HEK293 (cell line): Measurements from ENCODE around the gene RPSA.

Source experiments
- CTCF ChIA-PET: fragments of 350-600 bp; formaldehyde crosslinking; extraction: SDS; loops from one replicate; lab custom pipeline; 2021; ENCODE audit warnings: antibody characterized with exemption; lab: Yijun Ruan, JAX
- POLR2A ChIA-PET: fragments of 300-600 bp; formaldehyde crosslinking; extraction: SDS; loops from one replicate; lab custom pipeline; 2020; ENCODE audit warnings: antibody characterized with exemption, inconsistent platforms; lab: Yijun Ruan, JAX
- H3K27ac ChIP-seq: fragments of 200-500 bp; sonication (Bioruptor generic); 2 replicates; pipeline ENCODE4 v1.5.1; 2014; ENCODE audit warnings: low read depth, low read length, control low read depth, inconsistent platforms; ENCODE audit errors: extremely low read depth
- H3K36me3 ChIP-seq, 2 experiments: fragments of 200-500 bp in 1 of 2; sonication (Bioruptor generic) in 1 of 2; 1 replicate in 1 of 2; 2 replicates in 1 of 2; pipeline ENCODE4 v1.5.1; 2014 to 2017; ENCODE audit warnings: inconsistent platforms in 2 of 2, low read length in 2 of 2; ENCODE audit not compliant: control insufficient read depth in 2 of 2, insufficient read depth in 1 of 2
- H3K4me1 ChIP-seq: fragments of 200-500 bp; sonication (Bioruptor generic); 2 replicates; pipeline ENCODE4 v1.5.1; 2014; ENCODE audit warnings: mild to moderate bottlenecking, low read length, inconsistent platforms; ENCODE audit not compliant: control insufficient read depth, insufficient read depth
- H3K4me3 ChIP-seq: 2 replicates; pipeline ENCODE4 v1.5.1; 2011; ENCODE audit warnings: low read depth, mild to moderate bottlenecking, control low read depth, low read length, moderate library complexity
- H3K9me3 ChIP-seq: fragments of 200-500 bp; sonication (Bioruptor generic); 2 replicates; pipeline ENCODE4 v1.5.1; 2014; ENCODE audit warnings: low read depth, low read length, inconsistent platforms; ENCODE audit not compliant: control insufficient read depth, insufficient read depth
- BCL6B ChIP-seq: fragments of 450-650 bp; formaldehyde crosslinking; IDR thresholded peaks from 2 replicates; pipeline ENCODE4 v1.5.1; 2017; ENCODE audit warnings: missing biosample characterization, missing genetic modification characterization
- GLI4 ChIP-seq: fragments of 450-650 bp; formaldehyde crosslinking; IDR thresholded peaks from 2 replicates; pipeline ENCODE4 v1.5.1; 2016; ENCODE audit warnings: missing biosample characterization, missing genetic modification characterization
- GLIS1 ChIP-seq: fragments of 450-650 bp; formaldehyde crosslinking; IDR thresholded peaks from 2 replicates; pipeline ENCODE4 v1.5.1; 2016; ENCODE audit warnings: missing biosample characterization, missing genetic modification characterization
- HOXD13 ChIP-seq: sonication (generic); formaldehyde crosslinking; IDR thresholded peaks from 2 replicates; pipeline ENCODE4 v1.8.0; 2022; ENCODE audit warnings: missing genetic modification reagents, borderline replicate concordance
- ZBTB48 ChIP-seq: fragments of 450-650 bp; formaldehyde crosslinking; IDR thresholded peaks from 2 replicates; pipeline ENCODE4 v1.5.1; 2016; ENCODE audit warnings: missing biosample characterization, missing genetic modification characterization
- ZBTB49 ChIP-seq: fragments of 450-650 bp; formaldehyde crosslinking; IDR thresholded peaks from 2 replicates; pipeline ENCODE4 v1.5.1; 2016; ENCODE audit warnings: missing biosample characterization, missing genetic modification characterization, low read depth
- ZNF10 ChIP-seq: fragments of 450-650 bp; formaldehyde crosslinking; IDR thresholded peaks from 2 replicates; pipeline ENCODE4 v1.5.1; 2017; ENCODE audit warnings: missing biosample characterization, missing genetic modification characterization
- ZNF146 ChIP-seq: fragments of 450-650 bp; formaldehyde crosslinking; IDR thresholded peaks from 2 replicates; pipeline ENCODE4 v1.5.1; 2016; ENCODE audit warnings: missing biosample characterization, missing genetic modification characterization
- ZNF174 ChIP-seq: fragments of 450-650 bp; formaldehyde crosslinking; IDR thresholded peaks from 2 replicates; pipeline ENCODE4 v1.5.0; 2017; ENCODE audit warnings: missing biosample characterization, mild to moderate bottlenecking, missing genetic modification characterization
- ZNF202 ChIP-seq: fragments of 450-650 bp; formaldehyde crosslinking; IDR thresholded peaks from 2 replicates; pipeline ENCODE4 v1.5.1; 2016; ENCODE audit warnings: missing biosample characterization, missing genetic modification characterization, borderline replicate concordance
- ZNF24 ChIP-seq: fragments of 450-650 bp; formaldehyde crosslinking; IDR thresholded peaks from 2 replicates; pipeline ENCODE4 v1.5.1; 2016; ENCODE audit warnings: missing biosample characterization, missing genetic modification characterization
- ZNF292 ChIP-seq: fragments of 450-650 bp; formaldehyde crosslinking; IDR thresholded peaks from 2 replicates; pipeline ENCODE4 v1.5.1; 2016; ENCODE audit warnings: low read depth, missing biosample characterization, missing genetic modification characterization, borderline replicate concordance
- ZNF354C ChIP-seq: fragments of 450-650 bp; formaldehyde crosslinking; IDR thresholded peaks from 2 replicates; pipeline ENCODE4 v1.5.1; 2016; ENCODE audit warnings: missing biosample characterization, missing genetic modification characterization, low read depth, borderline replicate concordance
- ZNF426 ChIP-seq: fragments of 450-650 bp; formaldehyde crosslinking; IDR thresholded peaks from 2 replicates; pipeline ENCODE4 v1.5.1; 2017; ENCODE audit warnings: missing biosample characterization, missing genetic modification characterization, mild to moderate bottlenecking, inconsistent platforms, moderate library complexity
- ZNF48 ChIP-seq: fragments of 450-650 bp; formaldehyde crosslinking; IDR thresholded peaks from 2 replicates; pipeline ENCODE4 v1.5.1; 2016; ENCODE audit warnings: missing biosample characterization, missing genetic modification characterization
- ZNF518A ChIP-seq: fragments of 450-650 bp; formaldehyde crosslinking; conservative IDR thresholded peaks from 2 replicates; pipeline ENCODE4 v1.5.1; 2016; ENCODE audit warnings: low read depth, missing biosample characterization, missing genetic modification characterization
- ZNF544 ChIP-seq: fragments of 450-650 bp; formaldehyde crosslinking; IDR thresholded peaks from 2 replicates; pipeline ENCODE4 v1.5.0; 2017; ENCODE audit warnings: missing biosample characterization, missing genetic modification characterization
- ZNF580 ChIP-seq: fragments of 450-650 bp; formaldehyde crosslinking; IDR thresholded peaks from 2 replicates; pipeline ENCODE4 v1.5.1; 2016; ENCODE audit warnings: missing biosample characterization, missing genetic modification characterization
- ZNF600 ChIP-seq: fragments of 450-650 bp; formaldehyde crosslinking; IDR thresholded peaks from 2 replicates; pipeline ENCODE4 v1.5.1; 2016; ENCODE audit warnings: missing biosample characterization, missing genetic modification characterization
- ZNF610 ChIP-seq: fragments of 450-650 bp; formaldehyde crosslinking; IDR thresholded peaks from 2 replicates; pipeline ENCODE4 v1.5.1; 2016; ENCODE audit warnings: missing biosample characterization, missing genetic modification characterization, borderline replicate concordance
- ZNF629 ChIP-seq: fragments of 450-650 bp; formaldehyde crosslinking; IDR thresholded peaks from 2 replicates; pipeline ENCODE4 v1.5.1; 2017; ENCODE audit warnings: missing biosample characterization, missing genetic modification characterization
- ZNF768 ChIP-seq: fragments of 450-650 bp; formaldehyde crosslinking; IDR thresholded peaks from 2 replicates; pipeline ENCODE4 v1.5.1; 2018; ENCODE audit warnings: missing biosample characterization, mild to moderate bottlenecking, missing genetic modification characterization
- ZNF792 ChIP-seq: fragments of 450-650 bp; formaldehyde crosslinking; IDR thresholded peaks from 2 replicates; pipeline ENCODE4 v1.5.1; 2016; ENCODE audit warnings: missing biosample characterization, missing genetic modification characterization

Gene RPSA

GRCh38 chr3:39390181-39390580 lies 16.3 kb upstream of the RPSA start (continued):
- TF ChIP-seq ZBTB49 (no peak), ZNF768 (no peak), ZNF426 (no peak), ZNF544 (tag by site-specific recombination) (no peak), ZNF518A (tag by site-specific recombination) (no peak), ZNF600 (tag by site-specific recombination) (no peak), ZNF10 (tag by site-specific recombination) (no peak), GLI4 (tag by site-specific recombination) (no peak), BCL6B (tag by site-specific recombination) (no peak), ZBTB48 (tag by site-specific recombination) (no peak)
- TF ChIP-seq, all 188 proteins: peak for 0

- no peak overlapping the region for H3K4me3 ChIP-seq
- ChIA-PET POLR2A (interaction anchor here (1.4 kb wide), 1 partner anchor 12 kb away, joined by 3 read pairs; no protein-coding TSS in a partner anchor), CTCF (no interaction called here)
- peaks cover 0 to 76% of the 10 kb centered on the region in 2 experiments for H3K36me3 ChIP-seq
- H3K27ac ChIP-seq, result no peak overlapping the region
- no peaks in the 10 kb centered on the region for H3K9me3 ChIP-seq
- H3K4me1 ChIP-seq, result no peaks in the 10 kb centered on the region
- no peak for TF ChIP-seq ZNF629 (tag by site-specific recombination)
- TF ChIP-seq ZNF580 (tag by site-specific recombination), result no peak
- no peak for TF ChIP-seq ZNF146 (tag by site-specific recombination)
- no peak for TF ChIP-seq ZNF202
- no peak for TF ChIP-seq ZNF48
Observed at GRCh38 chr3:39396690-39397089, 9.8 kb upstream of the RPSA start.

GRCh38 chr3:39398700-39399099 lies 7.8 kb upstream of the RPSA start:
- no peaks in the 10 kb centered on the region for H3K4me1 ChIP-seq
- TF ChIP-seq ZNF610 (no peak), ZNF24 (tag by site-specific recombination) (no peak), GLIS1 (no peak), ZNF354C (tag by site-specific recombination) (no peak), HOXD13 (no peak), ZNF292 (tag by site-specific recombination) (no peak), ZNF792 (no peak), ZNF426 (no peak), ZNF174 (tag by site-specific recombination) (no peak)
- CTCF ChIA-PET, result interaction anchor here (0.5 kb wide), 2 partner anchors 40 to 1110 kb away, joined by 3 to 4 read pairs; no protein-coding TSS in a partner anchor
- H3K27ac ChIP-seq, result no peak overlapping the region
- peaks cover 0 to 57% of the 10 kb centered on the region in 2 experiments for H3K36me3 ChIP-seq
- H3K4me3 ChIP-seq, result no peak overlapping the region
- POLR2A ChIA-PET, result no interaction called here
- no peaks in the 10 kb centered on the region for H3K9me3 ChIP-seq
